Hippocampal formation (tissue), 2 donors: ENCODE measurements around the gene SETD2.
A peak's percentile ranks its signal among the peaks of the same experiment; 100 is the strongest.
"Not testable (repeated sequence)": the region's sequence is repeated elsewhere in the genome, so short reads cannot be mapped to it uniquely, and the experiment has no call there.

ENCODE experiments used
- DNase-seq, 2 donors: peaks; one replicate each; lab custom pipeline; 2025; lab: John Stamatoyannopoulos, UW

Gene SETD2, protein sequence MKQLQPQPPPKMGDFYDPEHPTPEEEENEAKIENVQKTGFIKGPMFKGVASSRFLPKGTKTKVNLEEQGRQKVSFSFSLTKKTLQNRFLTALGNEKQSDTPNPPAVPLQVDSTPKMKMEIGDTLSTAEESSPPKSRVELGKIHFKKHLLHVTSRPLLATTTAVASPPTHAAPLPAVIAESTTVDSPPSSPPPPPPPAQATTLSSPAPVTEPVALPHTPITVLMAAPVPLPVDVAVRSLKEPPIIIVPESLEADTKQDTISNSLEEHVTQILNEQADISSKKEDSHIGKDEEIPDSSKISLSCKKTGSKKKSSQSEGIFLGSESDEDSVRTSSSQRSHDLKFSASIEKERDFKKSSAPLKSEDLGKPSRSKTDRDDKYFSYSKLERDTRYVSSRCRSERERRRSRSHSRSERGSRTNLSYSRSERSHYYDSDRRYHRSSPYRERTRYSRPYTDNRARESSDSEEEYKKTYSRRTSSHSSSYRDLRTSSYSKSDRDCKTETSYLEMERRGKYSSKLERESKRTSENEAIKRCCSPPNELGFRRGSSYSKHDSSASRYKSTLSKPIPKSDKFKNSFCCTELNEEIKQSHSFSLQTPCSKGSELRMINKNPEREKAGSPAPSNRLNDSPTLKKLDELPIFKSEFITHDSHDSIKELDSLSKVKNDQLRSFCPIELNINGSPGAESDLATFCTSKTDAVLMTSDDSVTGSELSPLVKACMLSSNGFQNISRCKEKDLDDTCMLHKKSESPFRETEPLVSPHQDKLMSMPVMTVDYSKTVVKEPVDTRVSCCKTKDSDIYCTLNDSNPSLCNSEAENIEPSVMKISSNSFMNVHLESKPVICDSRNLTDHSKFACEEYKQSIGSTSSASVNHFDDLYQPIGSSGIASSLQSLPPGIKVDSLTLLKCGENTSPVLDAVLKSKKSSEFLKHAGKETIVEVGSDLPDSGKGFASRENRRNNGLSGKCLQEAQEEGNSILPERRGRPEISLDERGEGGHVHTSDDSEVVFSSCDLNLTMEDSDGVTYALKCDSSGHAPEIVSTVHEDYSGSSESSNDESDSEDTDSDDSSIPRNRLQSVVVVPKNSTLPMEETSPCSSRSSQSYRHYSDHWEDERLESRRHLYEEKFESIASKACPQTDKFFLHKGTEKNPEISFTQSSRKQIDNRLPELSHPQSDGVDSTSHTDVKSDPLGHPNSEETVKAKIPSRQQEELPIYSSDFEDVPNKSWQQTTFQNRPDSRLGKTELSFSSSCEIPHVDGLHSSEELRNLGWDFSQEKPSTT (N-terminal part only)

GRCh38 chr3:47164007-47164881, at the start of gene SETD2:
SETD2 (minus strand) TSS chr3:47164113; CDS start chr3:47163924, 189 bp downstream.
- DNase-seq: peak; percentile 91 to 94

DNA sequence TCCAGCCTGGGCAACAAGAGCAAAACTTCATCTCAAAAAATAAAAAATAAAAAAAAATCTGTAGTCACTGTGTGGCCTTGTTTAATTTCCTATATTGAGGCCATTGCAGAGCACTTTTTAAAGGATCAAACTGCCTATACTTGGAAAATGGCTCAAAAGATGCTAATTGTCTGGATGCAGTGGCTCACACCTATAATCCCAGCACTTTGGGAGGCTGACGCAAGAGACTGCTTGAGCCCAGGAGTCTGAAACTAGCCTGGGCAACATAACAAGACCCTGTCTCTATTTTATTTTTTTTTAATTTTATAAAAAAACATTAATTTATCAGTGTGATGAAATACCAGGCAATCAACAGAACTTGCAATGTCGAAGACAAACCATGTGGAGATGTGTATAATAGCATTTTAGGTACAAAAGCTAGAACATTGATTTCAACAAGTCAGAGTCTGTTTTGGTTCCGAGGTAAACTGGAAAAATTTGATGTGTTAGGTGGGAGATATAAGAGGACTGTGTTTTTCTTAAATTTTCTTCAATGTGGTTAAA, 47.0 kb upstream of the SETD2 start:
- no peak for DNase-seq

DNA sequence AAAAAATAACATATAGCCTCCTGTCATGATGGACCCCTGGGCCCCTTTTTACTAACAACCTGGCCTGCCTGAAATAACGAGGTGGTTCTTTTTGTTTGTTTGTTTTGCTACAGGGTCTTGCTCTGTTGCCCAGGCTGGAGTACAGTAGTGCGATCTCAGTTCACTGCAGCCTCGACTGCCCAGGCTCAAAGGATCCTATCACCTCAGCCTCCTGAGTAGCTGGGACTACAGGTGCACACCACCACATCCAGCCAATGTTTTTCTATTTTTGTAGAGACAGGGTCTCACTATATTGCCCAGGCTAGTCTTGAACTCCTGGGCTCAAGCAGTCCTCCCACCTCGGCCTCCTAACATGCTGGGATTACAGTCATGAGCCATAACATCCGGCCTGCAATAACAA, 42.1 kb upstream of the SETD2 start:
- not testable (repeated sequence) for DNase-seq

GRCh38 chr3:47204875-47205274, 41.0 kb upstream of the SETD2 start:
- no peak for DNase-seq

DNA sequence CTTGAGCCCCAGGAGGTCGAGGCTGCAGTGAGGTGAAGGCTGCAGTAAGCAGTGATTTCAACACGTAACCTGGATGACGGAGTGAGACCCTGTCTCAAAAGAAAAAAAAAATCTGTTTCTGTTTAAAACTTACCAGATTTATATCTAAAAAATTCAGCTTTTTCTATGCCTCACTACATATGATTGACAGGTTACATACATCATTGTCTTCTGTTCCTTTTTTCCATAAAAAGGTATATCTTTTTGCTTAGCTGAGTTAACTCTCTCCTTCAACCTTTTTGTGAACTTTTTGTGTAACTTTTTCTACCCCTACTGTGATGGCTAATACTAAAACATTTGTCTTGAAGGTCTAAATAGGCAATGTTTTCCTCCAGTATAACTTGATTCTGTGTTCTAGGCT, 38.6 kb upstream of the SETD2 start:
- DNase-seq: no peak

DNA sequence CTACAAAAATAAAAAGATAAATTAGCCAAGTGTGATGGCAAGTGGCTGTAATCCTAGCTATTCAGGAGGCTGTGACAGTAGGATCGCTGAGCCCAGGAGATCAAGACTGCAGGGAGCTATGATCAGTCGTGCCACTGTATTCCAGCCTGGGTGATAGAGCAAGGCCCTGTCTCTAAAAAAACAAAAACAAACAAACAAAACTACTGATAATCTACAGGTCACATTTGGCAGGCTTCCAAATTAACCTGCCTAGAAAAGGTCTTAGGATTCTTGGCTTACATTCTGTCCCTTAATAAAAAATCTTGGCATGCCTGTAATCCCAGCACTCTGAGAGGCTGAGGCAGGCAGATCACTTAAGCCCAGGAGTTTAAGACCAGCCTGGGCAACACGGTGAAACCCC, 33.4 kb upstream of the SETD2 start:
- no peak for DNase-seq

DNA sequence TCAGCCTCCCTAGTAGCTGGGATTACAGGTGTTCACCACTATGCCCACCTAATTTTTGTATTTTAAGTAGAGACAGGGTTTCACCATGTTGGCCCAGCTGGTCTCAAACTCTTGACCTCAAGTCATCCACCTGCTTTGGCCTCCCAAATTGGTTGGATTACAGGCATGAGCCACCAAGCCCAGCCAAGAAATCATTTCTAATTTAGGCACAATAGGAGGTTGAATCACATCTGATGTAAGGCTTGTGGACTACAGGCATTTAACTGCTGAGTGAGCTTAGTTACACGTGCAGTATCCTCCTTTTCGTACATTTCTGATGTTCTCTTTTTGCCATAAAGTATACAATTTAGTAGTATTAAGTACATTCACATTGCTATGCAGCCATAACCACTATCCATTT, 31.1 kb upstream of the SETD2 start:
- DNase-seq: no peak

GRCh38 chr3:47193871-47194859, 30.3 kb upstream of the SETD2 start:
- DNase-seq: no peak

- no peak for DNase-seq
Observed at GRCh38 chr3:47186285-47186684, 22.4 kb upstream of the SETD2 start.

DNA sequence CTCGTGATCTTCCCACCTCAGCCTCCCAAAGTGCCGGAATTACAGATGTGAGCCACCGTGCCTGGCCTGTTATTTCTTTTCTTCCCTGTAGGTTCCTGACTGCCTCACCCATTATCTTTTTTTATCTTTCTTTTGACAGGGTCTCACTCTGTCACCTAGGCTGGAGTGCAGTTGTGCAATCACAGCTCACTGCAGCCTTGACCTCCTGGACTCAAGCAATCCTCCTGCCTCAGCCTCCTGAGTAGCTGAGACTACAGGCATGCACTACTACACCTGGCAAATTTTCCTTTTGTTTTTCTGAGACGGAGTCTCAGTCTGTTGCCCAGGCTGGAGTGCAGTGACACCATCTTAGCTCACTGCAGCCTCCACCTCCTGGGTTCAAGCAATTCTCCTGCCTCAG, 17.8 kb upstream of the SETD2 start:
- DNase-seq: not testable (repeated sequence)

DNA sequence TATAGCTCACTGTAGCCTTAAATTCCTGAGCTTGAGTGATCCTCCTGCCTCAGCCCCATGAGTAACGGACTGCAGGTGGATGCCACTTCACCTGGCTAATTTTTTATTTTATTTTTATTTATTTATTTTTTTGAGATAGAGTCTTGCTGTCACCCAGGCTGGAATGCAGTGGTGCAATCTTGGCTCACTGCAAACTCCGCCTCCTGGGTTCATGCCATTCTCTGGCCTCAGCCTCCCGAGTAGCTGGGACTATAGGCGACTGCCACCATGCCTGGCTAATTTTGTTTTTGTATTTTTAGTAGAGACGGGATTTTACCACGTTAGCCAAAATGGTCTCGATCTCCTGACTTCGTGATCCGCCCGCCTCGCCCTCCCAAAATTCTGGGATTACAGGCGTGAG, 16.1 kb upstream of the SETD2 start:
- DNase-seq: not testable (repeated sequence)

DNA sequence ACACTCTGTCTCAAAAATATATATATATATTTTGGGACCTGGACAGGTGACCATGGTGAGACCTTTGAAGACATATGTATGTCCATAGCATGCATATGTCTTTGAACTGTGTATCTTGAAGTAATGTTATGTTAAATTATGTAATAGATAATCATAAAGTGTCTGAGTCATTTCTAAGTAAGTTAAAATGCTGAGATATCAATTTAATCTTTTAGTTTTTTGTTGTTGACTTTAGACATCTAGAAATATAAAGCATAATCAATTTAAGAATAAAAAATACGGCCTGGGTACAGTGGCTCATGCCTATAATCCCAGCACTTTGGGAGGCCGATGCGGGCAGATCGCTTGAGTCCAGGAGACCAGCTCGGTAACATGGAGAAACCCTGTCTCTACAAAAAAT, 12.7 kb upstream of the SETD2 start:
- no peak for DNase-seq

GRCh38 chr3:47163169-47164006, 525 bp downstream of the SETD2 start:
- DNase-seq: peak in 1 of 2 donors; percentile 60

- DNase-seq: no peak
Observed at GRCh38 chr3:47162697-47163168, 1.2 kb downstream of the SETD2 start.

- no peak for DNase-seq
Observed at GRCh38 chr3:47161983-47162696, 1.8 kb downstream of the SETD2 start.

GRCh38 chr3:47159820-47160219, 4.1 kb downstream of the SETD2 start:
- no peak for DNase-seq

GRCh38 chr3:47158208-47158607, 5.7 kb downstream of the SETD2 start:
- no peak for DNase-seq

DNA sequence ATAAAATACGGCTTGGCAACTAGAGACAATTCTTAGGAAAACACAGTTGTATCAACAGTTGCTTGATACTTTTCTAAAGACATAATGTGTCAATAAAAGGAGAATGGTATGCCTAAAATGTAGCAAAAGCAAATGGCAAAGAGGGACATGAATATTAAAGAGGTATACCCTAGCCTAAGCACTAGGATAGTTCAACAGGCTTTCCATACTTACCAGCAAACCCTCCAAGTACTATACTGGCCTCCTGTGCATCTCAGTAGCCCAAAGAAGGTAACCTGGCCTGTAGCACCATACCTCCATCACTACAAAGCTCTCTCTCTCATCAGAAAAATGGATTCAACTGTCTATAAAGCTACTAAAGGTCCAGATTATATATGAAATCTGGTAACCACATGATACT, 7.5 kb downstream of the SETD2 start:
- DNase-seq: no peak
